ENCODE results near the gene HRAS. TPM values are rescaled to one million over a fixed set of nuclear protein-coding genes. Genes with fewer than 3 reads are reported as not detected.

HRAS gene
- total RNA-seq, 4 donors from 2014 or later = 56.7 to 106 (median 85.2) TPM

DNA sequence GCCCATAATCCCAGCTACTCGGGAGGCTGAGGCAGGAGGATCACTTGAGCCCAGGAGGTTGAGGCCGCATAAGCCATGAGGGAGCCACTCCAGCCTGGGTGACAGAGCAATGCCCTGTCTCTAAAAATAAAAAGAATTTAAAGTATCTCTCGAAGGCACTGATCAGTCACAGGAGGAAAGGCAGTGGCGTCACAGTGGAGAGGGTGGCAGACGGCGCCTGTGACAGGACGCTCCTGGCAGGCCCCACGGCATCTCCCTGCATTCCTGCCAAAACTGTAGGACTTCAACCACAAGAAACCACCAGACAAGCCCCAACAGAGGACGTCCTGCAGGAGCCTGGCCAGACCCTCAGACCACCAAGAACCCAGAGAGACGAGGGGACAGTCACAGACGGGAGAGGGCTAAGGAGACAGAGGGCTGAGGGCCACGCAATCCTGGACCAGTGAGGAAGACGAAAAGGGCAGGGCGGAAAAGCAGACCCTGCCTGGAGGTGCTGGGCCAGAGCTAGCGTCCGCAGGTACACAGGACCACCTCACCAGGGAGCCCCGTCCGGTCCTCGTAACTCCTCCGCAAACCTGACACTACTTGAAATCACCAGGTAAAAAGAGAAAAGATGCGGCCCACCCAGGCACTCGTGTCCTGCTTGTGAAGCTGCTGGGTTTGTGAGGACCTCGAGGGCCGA lies 34.2 kb downstream of the HRAS start:
- Histone ChIP-seq H3K4me3 (no peak overlapping the region), H3K9me3 (no peaks in the 10 kb centered on the region), H3K27ac (no peak overlapping the region), H3K4me1 (peaks cover 35 to 49% (median 39%) of the 10 kb centered on the region in 3 donors), H3K27me3 (no peaks in the 10 kb centered on the region), H3K36me3 (peaks cover 43 to 64% (median 55%) of the 10 kb centered on the region in 3 donors)
- WGBS, 2 donors = 90 to 91% methylated on average over 14 to 17 of the region's 24 CpGs
- TF ChIP-seq, protein P1, sequence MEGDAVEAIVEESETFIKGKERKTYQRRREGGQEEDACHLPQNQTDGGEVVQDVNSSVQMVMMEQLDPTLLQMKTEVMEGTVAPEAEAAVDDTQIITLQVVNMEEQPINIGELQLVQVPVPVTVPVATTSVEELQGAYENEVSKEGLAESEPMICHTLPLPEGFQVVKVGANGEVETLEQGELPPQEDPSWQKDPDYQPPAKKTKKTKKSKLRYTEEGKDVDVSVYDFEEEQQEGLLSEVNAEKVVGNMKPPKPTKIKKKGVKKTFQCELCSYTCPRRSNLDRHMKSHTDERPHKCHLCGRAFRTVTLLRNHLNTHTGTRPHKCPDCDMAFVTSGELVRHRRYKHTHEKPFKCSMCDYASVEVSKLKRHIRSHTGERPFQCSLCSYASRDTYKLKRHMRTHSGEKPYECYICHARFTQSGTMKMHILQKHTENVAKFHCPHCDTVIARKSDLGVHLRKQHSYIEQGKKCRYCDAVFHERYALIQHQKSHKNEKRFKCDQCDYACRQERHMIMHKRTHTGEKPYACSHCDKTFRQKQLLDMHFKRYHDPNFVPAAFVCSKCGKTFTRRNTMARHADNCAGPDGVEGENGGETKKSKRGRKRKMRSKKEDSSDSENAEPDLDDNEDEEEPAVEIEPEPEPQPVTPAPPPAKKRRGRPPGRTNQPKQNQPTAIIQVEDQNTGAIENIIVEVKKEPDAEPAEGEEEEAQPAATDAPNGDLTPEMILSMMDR (IDR thresholded peaks at IDR 0.05) = no peak
- no peak for TF ChIP-seq POLR2A (IDR thresholded peaks at IDR 0.05)
- intact Hi-C loops (cut with DNase I) = loop anchor here (10.0 kb wide), 1 partner anchor 266 kb away; the partner anchor contains the start of genes PSMD13 and SIRT3
- DNase-seq = no peak

DNA sequence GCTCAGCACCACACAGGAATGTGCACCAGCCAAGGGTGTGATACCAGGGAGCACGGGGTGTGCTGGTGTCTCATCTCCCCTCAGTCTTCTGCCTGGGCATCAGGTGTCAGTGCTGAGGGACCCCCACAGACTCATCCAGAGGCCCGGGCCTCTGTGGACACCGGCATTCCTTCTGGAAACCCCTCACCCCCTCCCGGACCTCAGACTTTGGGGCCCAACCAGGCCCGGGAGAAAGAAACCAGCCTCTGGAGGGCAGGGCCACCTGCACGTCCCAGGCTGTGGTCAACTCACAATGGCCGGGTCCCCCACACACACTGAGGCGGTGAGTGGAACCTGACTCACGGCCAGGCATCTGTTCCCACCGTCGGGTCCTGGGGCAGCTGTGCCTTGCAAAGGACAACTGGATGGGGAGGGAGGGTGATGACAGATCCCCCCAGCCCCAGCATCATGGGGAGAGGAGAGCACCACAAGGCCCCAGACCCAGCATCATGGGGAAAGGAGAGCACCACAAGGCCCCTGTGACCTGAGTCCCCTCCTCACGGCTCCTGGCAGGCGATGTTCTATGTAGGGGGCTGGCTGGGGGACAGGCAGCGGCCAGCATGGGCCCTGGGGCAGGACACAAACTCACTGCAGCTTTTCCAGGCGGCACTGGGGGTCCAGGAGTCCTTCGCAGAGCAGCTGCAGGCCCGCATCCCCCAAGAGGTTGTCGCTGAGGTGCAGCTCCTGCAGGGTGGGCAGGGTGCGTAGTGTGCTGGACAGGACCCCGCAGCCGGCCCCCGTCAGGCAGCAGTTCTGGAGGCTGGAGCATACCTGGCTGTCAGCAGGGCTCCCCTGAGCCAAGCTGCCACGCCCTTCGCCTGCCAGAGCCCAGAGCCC lies 35.9 kb downstream of the HRAS start:
- Histone ChIP-seq H3K4me1 (peaks cover 20 to 32% (median 25%) of the 10 kb centered on the region in 3 donors), H3K36me3 (peaks cover 47 to 81% (median 71%) of the 10 kb centered on the region in 3 donors), H3K9me3 (no peaks in the 10 kb centered on the region), H3K27ac (peak overlapping the region in 1 of 4 donors; percentile 10), H3K27me3 (no peaks in the 10 kb centered on the region), H3K4me3 (no peak overlapping the region)
- TF ChIP-seq POLR2A (IDR thresholded peaks at IDR 0.05) = no peak
- TF ChIP-seq, protein P1 (IDR thresholded peaks at IDR 0.05) = no peak
- intact Hi-C loops (cut with DNase I) = loop anchor here (5.0 to 10.0 kb wide), 2 partner anchors 37 to 265 kb away; partner anchors contain the start of genes PSMD13 and SIRT3
- WGBS, 2 donors = 68% methylated on average over 3 of the region's 24 CpGs; no CpG with 5 or more reads in 1 of the 2 donors
- DNase-seq = no peak

DNA sequence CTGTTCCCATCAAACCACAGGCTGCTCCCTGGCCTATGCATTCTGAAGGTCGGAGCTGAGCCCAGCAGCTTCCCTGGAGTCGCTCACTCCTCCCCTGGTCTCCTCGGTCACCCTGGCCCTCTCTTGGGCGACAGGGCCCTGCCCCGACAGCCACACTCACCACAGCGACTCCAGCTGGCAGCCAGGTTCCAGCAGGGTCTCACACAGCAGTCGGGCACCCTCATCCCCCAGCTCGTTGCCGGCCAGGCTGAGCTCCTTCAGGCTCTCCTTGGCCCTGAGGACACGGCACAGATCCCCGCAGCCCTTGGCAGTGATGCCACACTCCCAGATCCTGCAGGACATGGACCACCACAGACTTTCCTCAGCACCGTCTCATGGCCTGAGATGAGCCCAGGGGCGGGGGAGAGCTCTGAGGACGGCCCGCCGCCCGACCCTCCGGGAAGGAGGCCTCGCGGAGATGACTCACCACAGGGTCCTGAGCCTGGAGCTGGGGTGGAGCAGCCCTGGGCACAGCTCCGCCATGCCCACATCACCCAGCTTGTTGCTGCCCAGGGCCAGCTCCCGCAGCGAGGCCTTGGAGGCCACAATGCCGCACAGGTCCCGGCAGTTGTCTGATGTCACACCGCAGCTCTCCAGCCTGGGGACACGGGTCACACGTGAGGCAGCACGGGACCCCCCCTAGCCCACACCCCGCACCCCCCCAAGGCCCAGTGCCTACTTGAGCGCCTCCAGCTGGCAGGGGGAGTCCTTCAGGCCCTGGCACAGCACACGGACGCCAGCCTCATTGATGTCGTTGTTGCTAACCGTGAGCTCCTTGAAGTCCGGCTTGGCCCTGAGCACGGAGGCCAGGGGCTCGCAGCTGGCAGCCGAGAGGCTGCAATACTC lies 36.8 kb downstream of the HRAS start:
- WGBS, 2 donors = 100% methylated on average over 1 of the region's 39 CpGs; no CpG with 5 or more reads in 1 of the 2 donors
- intact Hi-C loops (cut with DNase I) = loop anchor here (5.0 kb wide), 1 partner anchor 36 kb away; no protein-coding TSS in a partner anchor
- DNase-seq = no peak

DNA sequence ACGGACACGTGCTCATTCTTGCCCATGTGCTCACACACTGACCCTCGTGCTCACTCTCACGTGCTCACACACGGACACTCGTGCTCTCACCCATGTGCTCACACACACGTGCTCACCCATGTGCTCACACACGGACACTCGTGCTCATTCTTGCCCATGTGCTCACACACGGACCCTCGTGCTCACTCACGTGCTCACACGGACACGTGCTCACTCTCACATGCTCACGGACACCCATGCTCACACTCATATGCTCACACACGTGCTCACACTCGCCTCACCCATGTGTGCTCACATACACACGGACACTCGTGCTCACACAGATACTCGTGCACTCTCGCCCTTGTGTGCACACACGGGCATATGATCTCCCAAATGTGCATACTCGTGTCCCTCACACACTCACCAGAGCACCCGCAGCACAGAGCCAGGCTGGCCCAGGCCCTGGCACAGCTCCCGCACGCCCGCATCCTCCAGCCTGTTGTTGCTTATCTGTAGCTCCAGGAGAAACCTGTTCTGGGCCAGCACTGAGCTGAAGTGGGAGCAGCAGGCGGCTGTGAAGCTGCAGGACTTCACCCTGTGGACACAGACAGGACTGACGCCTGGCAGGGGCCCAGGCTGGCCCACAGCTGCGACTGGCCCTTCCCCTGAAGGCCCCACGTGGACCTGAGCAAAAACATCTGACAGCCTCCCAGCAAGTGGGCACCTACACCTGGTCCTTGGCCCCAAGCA lies 37.6 kb downstream of the HRAS start:
- intact Hi-C loops (cut with DNase I) = loop anchor here (5.0 kb wide), 1 partner anchor 35 kb away; no protein-coding TSS in a partner anchor
- DNase-seq = no peak
- 96% methylated on average over 23 to 29 of the region's 31 CpGs for WGBS, 2 donors

More for the DNA sequence above, 36.8 kb downstream of the HRAS start:
- Histone ChIP-seq H3K4me3 (no peak overlapping the region), H3K36me3 (peaks cover 56 to 90% (median 76%) of the 10 kb centered on the region in 3 donors), H3K4me1 (peaks cover 11 to 23% (median 16%) of the 10 kb centered on the region in 3 donors), H3K27me3 (no peaks in the 10 kb centered on the region), H3K27ac (no peak overlapping the region), H3K9me3 (no peaks in the 10 kb centered on the region)
- no peak for TF ChIP-seq POLR2A (IDR thresholded peaks at IDR 0.05)
- TF ChIP-seq, protein P1 (IDR thresholded peaks at IDR 0.05) = no peak

More for the DNA sequence above, 37.6 kb downstream of the HRAS start:
- Histone ChIP-seq H3K4me3 (no peak overlapping the region), H3K9me3 (no peaks in the 10 kb centered on the region), H3K36me3 (peaks cover 60 to 99% (median 76%) of the 10 kb centered on the region in 3 donors), H3K27me3 (no peaks in the 10 kb centered on the region), H3K27ac (no peak overlapping the region), H3K4me1 (peaks cover 3 to 15% (median 8%) of the 10 kb centered on the region in 3 donors)
- no peak for TF ChIP-seq POLR2A (IDR thresholded peaks at IDR 0.05)
- TF ChIP-seq, protein P1 (IDR thresholded peaks at IDR 0.05) = no peak

Data from esophagus squamous epithelium (tissue), 5 donors.